ENCODE measurements around the gene CTNNB1.

DNA sequence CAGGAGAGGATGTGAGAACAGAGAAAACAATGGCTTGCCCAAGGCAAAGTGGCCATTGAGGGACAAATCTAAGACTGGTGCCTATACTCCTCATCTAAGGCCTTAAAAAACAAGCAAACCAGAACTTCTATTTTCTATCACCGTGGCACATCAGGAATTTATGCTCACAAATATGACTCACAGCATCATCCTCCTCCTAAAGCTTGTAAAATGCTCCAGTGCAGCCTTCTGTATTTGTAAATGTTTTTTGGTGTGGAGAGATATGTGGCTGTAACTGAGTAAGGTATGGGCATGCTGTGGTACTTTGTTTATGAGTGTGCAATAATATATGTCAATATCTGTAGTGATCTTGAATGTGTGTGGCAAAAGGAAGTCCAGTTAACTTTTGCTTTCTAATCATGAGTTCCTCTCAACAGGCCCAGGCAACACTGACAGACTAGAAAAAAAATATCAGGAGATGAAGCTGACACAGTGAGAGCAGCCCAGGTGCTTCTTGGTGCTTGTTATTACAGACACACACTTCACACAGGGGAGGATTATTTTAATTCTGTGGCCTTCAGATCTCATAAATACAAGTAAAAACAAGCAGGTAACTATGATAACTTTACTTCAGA lies 60.3 kb downstream of the CTNNB1 start:
- TF ChIP-seq, protein P1, sequence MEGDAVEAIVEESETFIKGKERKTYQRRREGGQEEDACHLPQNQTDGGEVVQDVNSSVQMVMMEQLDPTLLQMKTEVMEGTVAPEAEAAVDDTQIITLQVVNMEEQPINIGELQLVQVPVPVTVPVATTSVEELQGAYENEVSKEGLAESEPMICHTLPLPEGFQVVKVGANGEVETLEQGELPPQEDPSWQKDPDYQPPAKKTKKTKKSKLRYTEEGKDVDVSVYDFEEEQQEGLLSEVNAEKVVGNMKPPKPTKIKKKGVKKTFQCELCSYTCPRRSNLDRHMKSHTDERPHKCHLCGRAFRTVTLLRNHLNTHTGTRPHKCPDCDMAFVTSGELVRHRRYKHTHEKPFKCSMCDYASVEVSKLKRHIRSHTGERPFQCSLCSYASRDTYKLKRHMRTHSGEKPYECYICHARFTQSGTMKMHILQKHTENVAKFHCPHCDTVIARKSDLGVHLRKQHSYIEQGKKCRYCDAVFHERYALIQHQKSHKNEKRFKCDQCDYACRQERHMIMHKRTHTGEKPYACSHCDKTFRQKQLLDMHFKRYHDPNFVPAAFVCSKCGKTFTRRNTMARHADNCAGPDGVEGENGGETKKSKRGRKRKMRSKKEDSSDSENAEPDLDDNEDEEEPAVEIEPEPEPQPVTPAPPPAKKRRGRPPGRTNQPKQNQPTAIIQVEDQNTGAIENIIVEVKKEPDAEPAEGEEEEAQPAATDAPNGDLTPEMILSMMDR (IDR thresholded peaks at IDR 0.05; ENCODE audit: low read length), result no peak
- TF ChIP-seq EZH2 (IDR thresholded peaks at IDR 0.05; ENCODE audit: borderline replicate concordance, low read length), result no peak
